GM10266 (cell line): ENCODE measurements around the gene STX16.

Experiments used
- DNase-seq: peaks from one replicate; pipeline ENCODE4 v3.0.0; 2012; ENCODE audit errors: extremely low spot score
- CTCF ChIP-seq: IDR thresholded peaks from 2 replicates; pipeline ENCODE4 v1.5.1; 2012; ENCODE audit warnings: mild to moderate bottlenecking, low read depth; ENCODE audit not compliant: control insufficient read depth, insufficient read depth; ENCODE audit errors: missing control alignments

STX16 gene

GRCh38 chr20:58651946-58652605 is 993 bp downstream of the STX16 start:
- peak; percentile 86 for DNase-seq
- TF ChIP-seq CTCF, result no peak

- DNase-seq, result no peak
- TF ChIP-seq CTCF, result no peak
Observed at GRCh38 chr20:58652606-58653294, 1.7 kb downstream of the STX16 start.

GRCh38 chr20:58654337-58654736 is 3.3 kb downstream of the STX16 start:
- DNase-seq, result no peak
- no peak for TF ChIP-seq CTCF

- TF ChIP-seq CTCF, result no peak
Observed at GRCh38 chr20:58655328-58656107, 4.4 kb downstream of the STX16 start.

GRCh38 chr20:58656831-58657230 is 5.7 kb downstream of the STX16 start:
- no peak for DNase-seq
- no peak for TF ChIP-seq CTCF

More at GRCh38 chr20:58655328-58656107, 4.4 kb downstream of the STX16 start:
- DNase-seq, result no peak

- DNase-seq, result no peak
- TF ChIP-seq CTCF, result no peak
Observed at GRCh38 chr20:58657262-58657661, 6.2 kb downstream of the STX16 start.
